Kidney capillary endothelial cell (primary cell): ENCODE data around the gene CDH13.

ENCODE experiments used
- DNase-seq: peaks from one replicate; pipeline ENCODE4 v3.0.0-alpha.2; 2018; ENCODE audit warnings: low spot score

Gene CDH13

GRCh38 chr16:83354015-83354414 lies 727.2 kb downstream of the CDH13 start:
- no peak for DNase-seq

- no peak for DNase-seq
Measured at GRCh38 chr16:83355570-83356218, 728.9 kb downstream of the CDH13 start.

DNA sequence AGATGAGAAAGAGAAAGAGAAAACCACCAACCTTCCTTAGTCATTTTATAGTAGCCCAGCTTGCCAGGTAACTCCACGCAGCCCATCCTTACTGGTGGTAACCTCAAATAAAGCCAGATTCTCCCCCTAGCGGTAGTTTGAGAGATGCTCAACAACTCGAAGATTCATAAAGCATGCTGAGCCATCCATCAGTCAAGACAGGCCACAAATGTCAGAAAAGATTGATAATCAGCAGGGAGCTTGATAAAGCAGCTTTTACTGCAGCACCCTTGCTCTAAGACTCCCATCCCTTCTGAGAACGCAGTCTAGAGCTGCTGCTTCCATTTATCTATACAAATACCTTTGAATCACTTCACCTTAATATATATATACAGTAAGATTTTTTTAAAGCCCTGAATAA lies 729.5 kb downstream of the CDH13 start:
- DNase-seq = peak; percentile 40

DNA sequence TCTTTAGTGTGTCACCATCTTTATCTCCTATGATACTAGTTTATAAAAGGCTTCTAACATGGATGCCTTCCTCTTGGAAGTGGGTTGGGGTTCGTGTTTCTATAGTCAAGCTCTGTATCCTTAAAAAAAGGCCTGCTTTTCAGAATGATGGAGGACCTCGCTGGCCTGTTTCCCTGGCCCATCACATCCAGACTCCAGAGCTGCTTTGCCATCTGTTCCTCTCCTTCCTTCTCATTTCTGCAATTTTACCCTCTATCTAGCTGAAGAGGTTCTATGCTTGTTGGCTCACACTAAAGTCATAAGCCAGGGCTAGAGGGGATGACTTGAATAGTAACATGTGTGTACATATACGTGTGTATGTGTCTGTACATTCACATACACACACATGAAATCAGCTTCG lies 730.2 kb downstream of the CDH13 start:
- no peak for DNase-seq

DNA sequence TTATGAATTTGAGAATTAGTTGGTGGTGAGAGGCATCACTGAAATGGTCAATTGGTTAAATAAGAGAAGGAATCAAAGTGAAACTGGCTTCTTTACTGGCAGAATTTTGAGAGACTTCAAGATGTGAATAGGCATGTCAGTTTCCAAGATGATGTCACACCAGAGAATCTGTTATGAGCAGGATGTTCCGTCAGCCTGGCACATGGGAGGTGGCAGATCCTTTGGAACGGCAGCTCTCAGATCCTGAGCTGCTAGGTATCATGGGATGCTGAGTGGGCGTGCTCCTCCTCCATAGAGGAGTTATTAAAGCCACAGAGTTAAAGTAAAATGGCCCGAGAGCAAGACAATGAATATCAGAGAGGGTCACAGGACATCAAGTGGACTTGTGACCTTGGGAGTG lies 736.8 kb downstream of the CDH13 start:
- no peak for DNase-seq

DNA sequence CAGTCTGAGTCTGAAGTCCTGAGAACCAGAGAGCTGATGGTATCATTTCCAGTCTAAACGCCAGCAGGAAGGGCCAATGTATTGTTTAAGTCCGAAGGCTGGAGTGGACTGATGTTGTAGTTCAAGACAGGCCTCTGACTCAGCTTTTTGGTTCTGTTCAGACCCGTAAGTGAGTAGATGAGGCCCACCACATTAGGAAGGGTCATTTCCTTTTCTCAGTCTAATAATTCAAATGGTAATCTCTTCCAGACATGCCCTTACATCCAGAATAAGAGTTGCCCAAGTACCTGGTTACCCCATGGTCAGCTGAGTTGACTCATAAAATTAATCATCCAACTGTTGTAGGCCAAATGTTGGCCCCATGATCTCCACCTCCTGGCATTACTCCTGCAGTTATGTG lies 738.4 kb downstream of the CDH13 start:
- DNase-seq = peak; percentile 86

- no peak for DNase-seq
Measured at GRCh38 chr16:83366228-83366627, 739.5 kb downstream of the CDH13 start.

DNA sequence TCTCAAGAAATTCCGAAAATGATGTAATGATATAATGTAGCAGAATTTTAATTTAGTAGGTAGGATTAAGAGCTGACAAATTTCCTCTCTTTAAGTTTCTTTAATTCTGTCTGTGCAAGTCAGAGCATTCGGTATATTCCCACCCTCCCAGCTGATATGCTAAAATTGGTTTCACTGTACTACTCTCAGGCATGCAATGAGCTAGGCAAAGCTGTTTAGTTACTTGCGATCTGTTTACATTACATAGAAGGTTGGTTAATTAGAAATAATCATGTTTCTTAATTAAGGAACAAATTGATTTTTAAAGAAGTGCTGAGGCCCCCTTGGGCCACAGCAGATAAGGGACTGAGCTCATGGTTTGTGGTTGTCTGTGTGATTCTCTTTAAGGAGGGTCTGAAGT lies 748.2 kb downstream of the CDH13 start:
- no peak for DNase-seq

DNA sequence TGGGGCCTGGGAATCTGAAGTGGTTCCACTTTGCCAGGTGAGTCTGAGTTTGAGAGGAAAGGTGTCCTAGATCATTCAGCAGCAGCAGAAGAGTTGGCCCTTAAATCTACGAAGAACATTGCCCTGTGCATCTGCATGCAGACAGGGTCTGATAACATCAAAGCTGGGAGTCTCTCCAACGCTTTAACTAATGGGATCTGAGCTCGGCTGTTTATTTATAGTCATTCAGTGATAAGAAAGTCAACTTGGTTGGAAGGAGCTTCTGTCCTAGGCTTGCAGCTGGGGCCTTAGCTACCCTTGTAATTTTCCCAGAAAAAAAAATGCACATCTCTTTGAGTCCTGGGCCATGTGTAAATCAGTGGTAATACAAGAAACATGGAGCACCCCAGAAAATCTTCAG lies 763.0 kb downstream of the CDH13 start:
- no peak for DNase-seq

DNA sequence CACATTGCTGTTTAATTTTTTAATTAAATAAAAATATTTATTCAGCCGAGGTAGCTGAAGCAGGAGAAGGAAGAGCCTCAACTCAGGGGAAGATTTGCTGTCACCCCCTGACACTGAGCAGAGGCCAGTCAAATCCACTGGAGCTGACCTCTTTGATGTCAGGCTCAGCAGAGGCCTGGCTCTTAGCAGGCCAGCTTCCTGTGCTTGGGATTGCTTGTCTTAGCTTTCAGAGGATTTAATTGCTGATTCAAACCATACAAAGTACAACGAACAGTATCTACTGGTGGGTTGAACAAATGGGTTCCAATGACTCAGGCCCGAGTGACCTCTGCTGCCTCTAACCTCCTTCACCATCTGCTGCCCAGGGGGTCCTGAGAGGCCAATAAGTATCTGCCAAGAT lies 764.0 kb downstream of the CDH13 start:
- no peak for DNase-seq

DNA sequence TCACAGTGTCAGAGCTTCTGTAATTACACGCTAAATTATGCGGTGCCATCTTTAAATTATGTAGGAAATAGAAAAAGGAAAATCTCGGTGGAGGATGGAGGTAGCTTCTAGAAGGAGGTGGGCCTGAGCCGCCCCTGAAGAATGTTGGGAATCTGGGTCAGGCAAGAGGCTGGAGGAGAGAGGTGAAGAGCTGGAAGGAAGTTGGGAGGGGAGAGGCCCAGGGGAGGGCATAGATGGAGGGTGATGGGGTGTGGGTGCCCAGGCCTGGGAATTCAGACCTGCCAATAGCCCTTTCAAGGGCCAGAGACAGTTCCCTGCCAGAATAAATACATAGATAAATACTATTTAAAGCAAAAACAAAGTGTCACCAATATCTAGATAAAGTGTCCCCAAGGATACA lies 766.0 kb downstream of the CDH13 start:
- no peak for DNase-seq

DNA sequence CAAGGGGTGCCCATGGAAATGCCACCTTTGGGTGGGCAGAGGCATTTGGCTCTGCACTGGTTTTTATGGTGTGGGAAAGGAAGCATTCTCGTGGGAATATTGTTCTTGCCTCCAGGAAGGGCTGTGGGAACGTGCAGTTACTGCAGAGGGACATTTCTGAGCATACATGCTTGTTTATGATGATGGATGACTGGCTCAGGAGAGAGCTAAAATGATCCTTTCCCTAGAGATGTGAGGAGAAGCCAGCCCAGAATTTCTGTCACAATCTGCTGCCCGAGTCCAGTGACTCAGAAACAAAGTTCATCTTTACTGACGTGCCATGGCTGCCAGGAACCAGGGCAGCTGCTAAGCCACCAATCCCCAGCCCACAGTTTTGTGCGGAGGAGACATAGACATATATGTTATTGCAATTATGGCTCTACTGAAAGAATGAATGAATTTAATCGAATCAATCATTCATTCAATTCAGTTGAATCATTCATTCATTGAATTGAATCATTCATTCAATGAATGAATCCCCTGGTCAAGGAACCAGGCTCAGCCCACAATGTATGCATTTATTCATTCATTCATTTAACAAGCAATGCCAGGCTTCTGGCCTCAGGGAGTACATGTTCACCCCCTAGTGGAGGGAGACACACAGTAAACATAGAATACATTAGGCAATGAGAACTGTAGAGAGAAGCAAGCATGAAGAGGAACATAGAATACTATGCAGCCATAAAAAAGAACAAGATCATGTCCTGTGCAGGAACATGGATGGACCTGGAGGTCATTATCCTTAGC lies 766.6 kb downstream of the CDH13 start:
- no peak for DNase-seq

GRCh38 chr16:83397601-83398291 lies 771.0 kb downstream of the CDH13 start:
- DNase-seq = no peak

- no peak for DNase-seq
Measured at GRCh38 chr16:83400234-83400633, 773.5 kb downstream of the CDH13 start.

DNA sequence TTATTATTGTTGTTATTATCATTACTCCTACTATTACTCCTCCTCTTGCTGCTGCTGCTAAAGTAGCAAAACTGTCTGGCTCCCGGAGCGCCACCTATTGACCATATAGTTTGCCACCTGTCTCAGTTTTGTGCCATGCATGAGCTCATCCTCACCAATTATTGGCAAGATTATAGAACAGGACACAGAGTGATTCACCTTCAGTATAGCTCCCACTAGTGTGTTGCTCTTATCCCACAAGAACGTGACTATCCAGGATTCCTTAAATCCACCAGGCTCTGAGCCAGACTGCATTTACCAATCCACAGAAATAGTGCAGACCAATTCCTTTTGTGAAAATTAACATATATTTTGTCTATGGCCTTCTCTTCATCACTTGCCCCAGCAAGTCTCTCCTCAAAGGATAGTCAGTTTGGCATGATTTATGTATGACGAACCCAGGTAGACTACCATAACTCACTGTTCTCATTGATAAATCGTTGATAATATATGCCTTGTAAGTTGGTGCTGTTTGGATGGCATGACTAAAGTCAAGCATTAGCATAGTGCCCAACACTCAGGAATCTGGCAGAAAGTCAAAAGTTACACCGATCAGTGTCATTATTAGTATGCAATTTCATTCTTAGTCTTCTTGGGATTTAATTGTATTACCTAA lies 775.5 kb downstream of the CDH13 start:
- no peak for DNase-seq

DNA sequence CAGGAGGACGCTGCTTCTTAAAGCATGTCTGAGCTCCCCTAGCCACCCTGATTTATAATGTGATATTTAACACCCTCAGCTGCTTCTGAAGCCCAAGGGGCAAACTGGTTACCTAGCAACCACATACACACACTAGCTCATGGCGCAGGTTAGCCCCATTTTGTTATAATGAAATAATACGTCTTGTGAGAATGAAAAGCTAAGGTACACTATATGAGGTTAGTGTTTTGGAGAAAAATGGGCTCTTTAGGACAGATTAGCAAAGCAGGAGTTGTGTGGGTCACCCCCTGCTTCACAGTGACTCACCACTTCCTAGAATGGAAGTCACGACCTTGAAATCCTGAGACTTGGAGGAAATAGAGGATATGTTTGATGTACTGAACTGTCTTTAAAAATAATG lies 776.2 kb downstream of the CDH13 start:
- DNase-seq = peak; percentile 53

GRCh38 chr16:83403761-83404160 lies 777.0 kb downstream of the CDH13 start:
- peak; percentile 5 for DNase-seq

DNA sequence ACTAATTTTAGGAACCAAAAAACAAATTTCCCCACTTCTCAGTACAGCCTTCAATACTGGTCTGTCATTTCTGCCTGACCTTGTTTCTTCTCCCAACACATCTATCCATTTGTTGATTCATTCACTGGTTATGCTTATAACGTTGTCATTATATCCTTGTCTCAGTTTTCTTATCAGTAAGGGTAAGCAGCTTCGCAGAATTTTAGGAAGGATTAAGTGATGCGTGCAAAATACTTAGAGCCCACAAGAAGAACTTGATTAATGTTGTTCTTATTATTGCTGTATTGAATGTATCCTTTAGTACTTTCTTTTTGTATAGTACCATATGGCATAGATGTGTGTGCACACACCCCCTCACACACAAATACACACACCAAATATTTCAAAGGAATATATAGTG lies 777.5 kb downstream of the CDH13 start:
- DNase-seq = no peak

DNA sequence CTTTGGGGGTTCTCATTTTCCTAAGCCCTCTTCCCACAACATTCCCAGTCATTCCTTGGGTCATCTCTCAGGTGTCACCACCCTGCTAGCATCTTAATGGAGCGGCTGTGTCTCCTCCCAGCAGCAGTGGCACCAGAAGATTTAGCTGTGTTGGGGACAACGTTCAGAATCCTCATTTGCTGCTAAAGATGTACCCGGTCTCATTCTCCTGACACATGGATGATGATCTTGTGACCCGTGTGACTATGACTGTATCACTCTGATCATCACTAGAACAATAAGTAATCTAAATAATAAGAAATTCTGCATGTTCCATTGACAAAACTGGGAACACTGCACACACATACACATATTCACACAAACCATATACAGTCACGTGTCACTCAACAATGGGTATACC lies 781.2 kb downstream of the CDH13 start:
- no peak for DNase-seq

DNA sequence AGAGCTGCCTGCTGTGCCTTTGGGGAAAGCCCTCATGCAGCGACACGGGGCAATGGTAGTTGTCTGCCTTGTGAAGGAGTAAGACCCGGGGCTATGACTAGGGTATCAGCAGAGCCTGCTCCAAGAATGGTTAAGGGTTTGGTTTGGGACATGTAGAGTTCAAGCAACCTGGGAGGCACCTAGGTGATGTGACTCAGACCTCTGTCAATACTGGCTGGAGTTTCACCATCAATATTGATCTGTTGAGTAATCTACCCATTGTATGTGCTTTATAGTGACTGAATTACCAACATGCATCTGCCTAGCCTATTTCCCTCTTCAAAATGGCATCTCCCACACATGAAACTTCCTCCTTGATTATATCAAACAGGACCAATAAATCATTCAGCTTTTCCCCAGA lies 782.6 kb downstream of the CDH13 start:
- DNase-seq = no peak

DNA sequence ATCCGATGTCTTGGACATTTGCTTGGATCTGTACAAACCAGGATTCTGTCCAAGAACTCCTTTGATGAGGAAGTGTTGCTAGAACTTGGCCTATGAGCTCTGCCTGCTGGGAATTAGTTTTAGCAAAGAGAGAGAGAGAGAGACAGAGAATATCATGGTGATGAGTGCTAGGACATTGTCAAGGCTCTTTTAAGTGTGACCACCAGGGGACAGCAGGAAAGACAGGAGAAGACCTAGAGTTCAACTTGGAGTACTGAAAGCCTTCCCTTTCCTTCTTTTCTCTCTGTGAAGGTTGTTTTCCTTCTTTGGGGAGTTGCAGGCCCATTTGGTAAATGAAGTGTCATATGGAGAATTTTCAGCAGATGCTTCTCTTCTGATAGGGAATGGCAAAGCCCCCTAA lies 791.8 kb downstream of the CDH13 start:
- DNase-seq = no peak

DNA sequence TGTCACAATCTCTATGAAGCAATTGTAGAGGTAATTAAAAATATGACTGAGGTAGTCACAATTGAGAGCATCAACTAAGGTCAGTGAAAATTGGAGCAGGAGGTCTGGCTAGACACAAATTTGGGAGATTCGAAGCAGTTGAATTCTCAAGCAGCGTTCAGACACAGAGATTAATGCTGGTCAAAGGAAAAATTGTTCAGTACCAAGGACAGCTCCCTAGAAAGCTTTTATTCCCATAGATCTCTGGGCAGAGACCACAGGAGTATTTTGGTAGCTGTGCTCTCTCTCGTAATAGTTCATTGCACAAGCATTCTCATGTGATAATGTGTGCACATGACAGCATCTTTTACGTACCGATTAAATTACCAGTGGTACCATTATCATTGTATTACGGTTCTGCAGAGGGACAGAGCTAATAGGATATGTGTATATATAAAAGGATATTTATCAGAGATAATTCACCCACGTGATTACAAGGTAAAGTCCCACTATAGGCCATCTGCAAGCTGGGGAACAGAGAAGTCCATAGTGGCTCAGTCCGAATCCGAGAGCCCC lies 793.5 kb downstream of the CDH13 start:
- DNase-seq = no peak
